ENCODE measurements around the gene PCK2.

PCK2 gene

DNA sequence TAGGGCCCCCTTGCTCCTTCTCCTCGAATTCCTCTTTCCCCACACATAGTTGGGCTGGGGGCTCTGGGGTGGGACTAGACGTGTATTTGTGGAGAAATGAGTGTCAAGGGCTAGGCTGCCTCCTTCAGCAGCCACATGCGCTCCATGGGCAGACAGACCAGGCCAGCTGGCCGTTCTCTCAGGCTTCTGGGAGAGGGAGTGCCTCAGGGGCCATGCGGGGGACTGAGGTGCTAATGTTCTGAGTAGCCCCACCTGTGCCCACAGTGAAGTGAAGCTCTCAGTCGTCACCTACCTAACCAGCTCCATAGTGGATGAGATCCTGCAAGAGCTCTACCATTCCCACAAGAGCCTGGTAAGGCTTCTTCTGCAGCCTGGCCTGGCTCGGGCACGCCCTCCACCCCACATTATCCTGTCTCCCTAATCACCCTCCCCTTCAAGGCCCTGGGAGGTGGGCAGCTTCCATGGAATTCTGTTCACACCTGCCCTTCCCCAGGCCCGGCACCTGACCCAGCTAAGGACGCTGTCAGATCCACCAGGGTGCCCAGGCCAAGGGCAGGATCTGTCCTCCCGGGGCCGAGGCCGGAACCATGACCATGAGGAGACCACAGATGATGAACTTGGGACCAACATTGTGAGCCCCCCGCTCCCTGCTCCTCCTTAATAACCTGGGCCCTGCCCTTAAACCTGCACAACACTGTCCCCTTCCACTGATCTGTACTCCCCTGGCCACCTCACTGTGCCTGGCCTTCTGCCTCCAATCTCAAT is 31.7 kb upstream of the PCK2 start:
- no peaks in the 10 kb centered on the region for H3K27me3 ChIP-seq (ENCODE audit: insufficient read depth, low read length, poor library complexity, severe bottlenecking)
- H3K9me2 ChIP-seq (replicated peaks; ENCODE audit: low read depth, low read length): no peaks in the 10 kb centered on the region
- H3K79me2 ChIP-seq (ENCODE audit: insufficient read depth, low read length): no peaks in the 10 kb centered on the region
- no peaks in the 10 kb centered on the region for H3K9me3 ChIP-seq (ENCODE audit: insufficient read depth, low read depth, low read length)
- no peak overlapping the region for H3K4me2 ChIP-seq (ENCODE audit: low read depth, low read length, poor library complexity, severe bottlenecking)
- no peak overlapping the region for H3K4me3 ChIP-seq (ENCODE audit: low read length, poor library complexity, severe bottlenecking)
- no peaks in the 10 kb centered on the region for H3K36me3 ChIP-seq (ENCODE audit: insufficient read depth, low read length)
- TF ChIP-seq, protein P1, sequence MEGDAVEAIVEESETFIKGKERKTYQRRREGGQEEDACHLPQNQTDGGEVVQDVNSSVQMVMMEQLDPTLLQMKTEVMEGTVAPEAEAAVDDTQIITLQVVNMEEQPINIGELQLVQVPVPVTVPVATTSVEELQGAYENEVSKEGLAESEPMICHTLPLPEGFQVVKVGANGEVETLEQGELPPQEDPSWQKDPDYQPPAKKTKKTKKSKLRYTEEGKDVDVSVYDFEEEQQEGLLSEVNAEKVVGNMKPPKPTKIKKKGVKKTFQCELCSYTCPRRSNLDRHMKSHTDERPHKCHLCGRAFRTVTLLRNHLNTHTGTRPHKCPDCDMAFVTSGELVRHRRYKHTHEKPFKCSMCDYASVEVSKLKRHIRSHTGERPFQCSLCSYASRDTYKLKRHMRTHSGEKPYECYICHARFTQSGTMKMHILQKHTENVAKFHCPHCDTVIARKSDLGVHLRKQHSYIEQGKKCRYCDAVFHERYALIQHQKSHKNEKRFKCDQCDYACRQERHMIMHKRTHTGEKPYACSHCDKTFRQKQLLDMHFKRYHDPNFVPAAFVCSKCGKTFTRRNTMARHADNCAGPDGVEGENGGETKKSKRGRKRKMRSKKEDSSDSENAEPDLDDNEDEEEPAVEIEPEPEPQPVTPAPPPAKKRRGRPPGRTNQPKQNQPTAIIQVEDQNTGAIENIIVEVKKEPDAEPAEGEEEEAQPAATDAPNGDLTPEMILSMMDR (conservative IDR thresholded peaks at IDR 0.05; ENCODE audit: low read length): no peak
- no peak for TF ChIP-seq EZH2phosphoT487 (IDR thresholded peaks at IDR 0.05; ENCODE audit: borderline replicate concordance)
- H3F3A ChIP-seq (ENCODE audit: low read depth): no peaks in the 10 kb centered on the region
- no peaks in the 10 kb centered on the region for H3K4me1 ChIP-seq (ENCODE audit: insufficient read depth, low read length, poor library complexity, severe bottlenecking)
- no peaks in the 10 kb centered on the region for H4K20me1 ChIP-seq (ENCODE audit: insufficient read depth, low read length, poor library complexity, severe bottlenecking)
- H2AFZ ChIP-seq (ENCODE audit: low read length): no peak overlapping the region
- H3K9ac ChIP-seq (ENCODE audit: low read depth, low read length, poor library complexity, severe bottlenecking): no peak overlapping the region

DNA sequence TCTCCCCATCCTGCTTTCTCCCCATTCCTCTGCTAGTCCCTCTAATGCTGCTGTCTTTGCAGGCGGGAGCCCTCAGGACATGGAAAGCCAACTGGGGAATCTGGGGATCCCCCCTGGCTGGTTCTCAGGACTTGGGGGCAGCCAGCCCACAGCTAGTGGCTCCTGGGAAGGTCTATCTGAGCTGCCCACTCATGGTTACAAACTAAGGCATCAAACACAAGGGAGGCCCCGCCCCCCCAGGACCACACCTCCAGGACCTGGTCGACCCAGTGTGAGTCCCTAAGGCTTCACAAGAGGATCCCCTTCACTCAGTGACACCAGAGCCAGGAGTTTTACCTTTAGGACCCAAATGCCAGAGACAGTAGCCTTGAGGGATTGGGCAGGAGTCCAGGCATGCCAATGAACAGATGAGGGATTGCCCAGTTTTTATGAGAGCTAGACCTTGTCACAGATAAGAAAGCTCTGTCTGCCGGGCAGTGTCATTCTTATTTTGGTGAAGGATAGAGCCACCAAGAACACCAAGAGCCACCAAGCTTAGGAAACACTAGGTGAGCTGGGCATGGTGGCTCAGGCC is 30.8 kb upstream of the PCK2 start:
- Histone ChIP-seq H4K20me1 (ENCODE audit: insufficient read depth, low read length, poor library complexity, severe bottlenecking) (no peaks in the 10 kb centered on the region), H3K36me3 (ENCODE audit: insufficient read depth, low read length) (no peaks in the 10 kb centered on the region), H3K9ac (ENCODE audit: low read depth, low read length, poor library complexity, severe bottlenecking) (no peak overlapping the region), H3K4me3 (ENCODE audit: low read length, poor library complexity, severe bottlenecking) (no peak overlapping the region), H3K9me3 (ENCODE audit: insufficient read depth, low read depth, low read length) (no peaks in the 10 kb centered on the region), H3K9me2 (replicated peaks; ENCODE audit: low read depth, low read length) (no peaks in the 10 kb centered on the region), H3K4me1 (ENCODE audit: insufficient read depth, low read length, poor library complexity, severe bottlenecking) (no peaks in the 10 kb centered on the region), H3K27me3 (ENCODE audit: insufficient read depth, low read length, poor library complexity, severe bottlenecking) (no peaks in the 10 kb centered on the region), H3K79me2 (ENCODE audit: insufficient read depth, low read length) (no peaks in the 10 kb centered on the region), H2AFZ (ENCODE audit: low read length) (no peak overlapping the region), H3F3A (ENCODE audit: low read depth) (no peaks in the 10 kb centered on the region), H3K4me2 (ENCODE audit: low read depth, low read length, poor library complexity, severe bottlenecking) (no peak overlapping the region)
- no peak for TF ChIP-seq EZH2phosphoT487 (IDR thresholded peaks at IDR 0.05; ENCODE audit: borderline replicate concordance)
- TF ChIP-seq, protein P1 (conservative IDR thresholded peaks at IDR 0.05; ENCODE audit: low read length): no peak

DNA sequence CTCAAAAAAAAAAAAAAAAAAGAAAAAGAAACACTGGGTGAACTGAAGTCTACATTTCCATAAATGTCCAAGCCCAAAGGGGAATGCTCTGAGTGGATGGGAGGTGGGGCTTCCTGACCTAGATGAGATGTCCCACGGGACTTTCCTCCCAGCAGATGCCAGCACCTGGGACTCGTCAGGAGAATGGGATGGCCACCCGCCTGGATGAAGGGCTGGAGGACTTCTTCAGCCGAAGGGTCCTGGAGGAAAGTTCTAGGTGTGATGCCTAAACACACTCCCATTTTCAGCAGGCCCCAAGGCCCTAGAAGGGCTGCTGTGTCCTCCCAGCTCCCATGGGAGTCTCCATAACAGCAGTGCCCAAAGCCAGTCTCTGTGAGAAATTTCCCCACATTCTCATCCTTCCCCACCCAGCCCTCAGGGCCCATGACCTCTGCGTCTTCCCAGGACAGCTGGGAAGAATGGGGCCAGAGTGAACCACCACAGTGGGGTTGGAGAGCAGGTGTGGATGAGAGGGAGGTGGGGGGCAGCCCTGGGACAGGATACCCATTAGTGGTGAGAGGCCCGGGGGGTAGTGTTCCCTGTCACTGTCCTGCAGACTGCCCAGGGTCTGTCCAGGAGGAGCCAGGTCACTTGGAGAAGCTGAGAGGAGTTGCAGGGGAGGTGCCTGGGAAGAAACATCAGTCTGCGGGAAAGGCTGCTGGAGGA is 29.9 kb upstream of the PCK2 start:
- TF ChIP-seq EZH2phosphoT487 (IDR thresholded peaks at IDR 0.05; ENCODE audit: borderline replicate concordance): no peak
- TF ChIP-seq, protein P1 (conservative IDR thresholded peaks at IDR 0.05; ENCODE audit: low read length): no peak
- Histone ChIP-seq H3K4me3 (ENCODE audit: low read length, poor library complexity, severe bottlenecking) (no peak overlapping the region), H3K4me2 (ENCODE audit: low read depth, low read length, poor library complexity, severe bottlenecking) (no peak overlapping the region), H3K4me1 (ENCODE audit: insufficient read depth, low read length, poor library complexity, severe bottlenecking) (no peaks in the 10 kb centered on the region), H3K9me3 (ENCODE audit: insufficient read depth, low read depth, low read length) (no peaks in the 10 kb centered on the region), H3K9ac (ENCODE audit: low read depth, low read length, poor library complexity, severe bottlenecking) (no peak overlapping the region), H2AFZ (ENCODE audit: low read length) (no peak overlapping the region), H3K36me3 (ENCODE audit: insufficient read depth, low read length) (no peaks in the 10 kb centered on the region), H3K79me2 (ENCODE audit: insufficient read depth, low read length) (no peaks in the 10 kb centered on the region), H4K20me1 (ENCODE audit: insufficient read depth, low read length, poor library complexity, severe bottlenecking) (no peaks in the 10 kb centered on the region), H3K9me2 (replicated peaks; ENCODE audit: low read depth, low read length) (no peaks in the 10 kb centered on the region), H3F3A (ENCODE audit: low read depth) (no peaks in the 10 kb centered on the region), H3K27me3 (ENCODE audit: insufficient read depth, low read length, poor library complexity, severe bottlenecking) (no peaks in the 10 kb centered on the region)

Measured in Loucy (cell line).